ENCODE results near the gene ADGRA3. TPM values are rescaled to one million over a fixed set of nuclear protein-coding genes. Genes with fewer than 3 reads are reported as not detected.

ADGRA3 gene
- total and polyA plus RNA-seq, 2 of the 13 experiments (the other 11 are each of a cell fraction or from before 2014, with no cell fraction given), result 32.2 to 40.8 TPM

- H3K79me2 ChIP-seq (ENCODE audit: insufficient read depth, low read length), result no peaks in the 10 kb centered on the region
- no peak for FAIRE-seq
- H3K4me3 ChIP-seq (replicated peaks in 1 of 3; ENCODE audit: insufficient read depth in 1 of 3, low read depth in 2 of 3, low read length in 3 of 3), result no peak overlapping the region
- CTCF ChIA-PET (ENCODE audit: low intra/inter-chr PET ratio, low total read pairs), result no interaction called here
- H3K27me3 ChIP-seq (ENCODE audit: control insufficient read depth in 1 of 2, insufficient read depth in 2 of 2, low read length in 2 of 2), result no peaks in the 10 kb centered on the region
- no peaks in the 10 kb centered on the region for H3K4me1 ChIP-seq (ENCODE audit: insufficient read depth, low read length)
- H3K36me3 ChIP-seq (replicated peaks in 1 of 2; ENCODE audit: control insufficient read depth in 1 of 2, insufficient read depth in 2 of 2, low read length in 2 of 2), result no peaks in the 10 kb centered on the region
- in situ Hi-C loops (cut with HindIII; ENCODE audit: extremely low pct_ligation_motif_present, low pct_unique_long_range_greater_than_20kb) (no loop called here), intact Hi-C loops (cut with micrococcal nuclease; ENCODE audit: unreplicated experiment) (no loop called here)
- H3K4me2 ChIP-seq (ENCODE audit: low read depth, low read length), result no peak overlapping the region
- no peak overlapping the region for H3K9ac ChIP-seq (ENCODE audit: insufficient read depth, low read depth, low read length)
- no peak for TF ChIP-seq ZNF3 (CRISPR knock-in tag; IDR thresholded peaks at IDR 0.05)
- TF ChIP-seq ZNF558 (CRISPR knock-in tag; IDR thresholded peaks at IDR 0.05; ENCODE audit: borderline replicate concordance), result no peak
- TF ChIP-seq ZBTB37 (CRISPR knock-in tag; IDR thresholded peaks at IDR 0.05), result no peak
- no peak for TF ChIP-seq ZSCAN25 (CRISPR knock-in tag; IDR thresholded peaks at IDR 0.05)
- no peak for TF ChIP-seq FOXK2 (IDR thresholded peaks at IDR 0.05)
- WGBS (ENCODE audit: low lambda C conversion rate), result 60% methylated on average over 3 of the region's 3 CpGs
- no peak overlapping the region for H2AFZ ChIP-seq (ENCODE audit: low read length)
- H3K27ac ChIP-seq (ENCODE audit: extremely low read length, insufficient read depth, low read length), result no peak overlapping the region
- H3K9me3 ChIP-seq (ENCODE audit: low read length), result no peaks in the 10 kb centered on the region
- no TSS peak for BruUV-seq (replicated peaks)
- no peak for DNase-seq (ENCODE audit: low spot score)
- no peaks in the 10 kb centered on the region for H4K20me1 ChIP-seq (ENCODE audit: insufficient read depth, low read length)
- POLR2A ChIA-PET, result no interaction called here
- ATAC-seq, result no peak
Measured at GRCh38 chr4:22348410-22348809, 167.5 kb downstream of the ADGRA3 start.

- H3K4me2 ChIP-seq (ENCODE audit: low read depth, low read length), result no peak overlapping the region
- CTCF ChIA-PET (ENCODE audit: low intra/inter-chr PET ratio, low total read pairs), result no interaction called here
- no peaks in the 10 kb centered on the region for H3K79me2 ChIP-seq (ENCODE audit: insufficient read depth, low read length)
- POLR2A ChIA-PET, result no interaction called here
- WGBS (ENCODE audit: low lambda C conversion rate), result 100% methylated on average over 1 of the region's 1 CpG
- ATAC-seq (no peak), FAIRE-seq (no peak), DNase-seq (ENCODE audit: low spot score) (no peak)
- H3K9me3 ChIP-seq (ENCODE audit: low read length), result no peaks in the 10 kb centered on the region
- no peaks in the 10 kb centered on the region for H3K36me3 ChIP-seq (replicated peaks in 1 of 2; ENCODE audit: control insufficient read depth in 1 of 2, insufficient read depth in 2 of 2, low read length in 2 of 2)
- in situ Hi-C loops (cut with HindIII; ENCODE audit: extremely low pct_ligation_motif_present, low pct_unique_long_range_greater_than_20kb), result no loop called here
- TF ChIP-seq PRDM15 (CRISPR knock-in tag; IDR thresholded peaks at IDR 0.05) (no peak), ARNT2 (CRISPR knock-in tag; IDR thresholded peaks at IDR 0.05; ENCODE audit: low read depth) (no peak), ISX (CRISPR knock-in tag; conservative IDR thresholded peaks at IDR 0.05) (no peak), TEAD3 (CRISPR knock-in tag; optimal IDR thresholded peaks at IDR 0.05; ENCODE audit: borderline replicate concordance) (no peak)
- H3K4me1 ChIP-seq (ENCODE audit: insufficient read depth, low read length), result no peaks in the 10 kb centered on the region
- intact Hi-C loops (cut with micrococcal nuclease; ENCODE audit: unreplicated experiment), result no loop called here
- H3K27me3 ChIP-seq (ENCODE audit: control insufficient read depth in 1 of 2, insufficient read depth in 2 of 2, low read length in 2 of 2), result no peaks in the 10 kb centered on the region
- no TSS peak for BruUV-seq (replicated peaks)
- H3K9ac ChIP-seq (ENCODE audit: insufficient read depth, low read depth, low read length), result no peak overlapping the region
- no peak overlapping the region for H3K4me3 ChIP-seq (replicated peaks in 1 of 3; ENCODE audit: insufficient read depth in 1 of 3, low read depth in 2 of 3, low read length in 3 of 3)
- H2AFZ ChIP-seq (ENCODE audit: low read length), result no peak overlapping the region
- H4K20me1 ChIP-seq (ENCODE audit: insufficient read depth, low read length), result no peaks in the 10 kb centered on the region
- H3K27ac ChIP-seq (ENCODE audit: extremely low read length, insufficient read depth, low read length), result no peak overlapping the region
Measured at GRCh38 chr4:22345678-22346077, 170.2 kb downstream of the ADGRA3 start.
